ENCODE results near the gene PSMG2.

GRCh38 chr18:12659904-12660605 is 42.8 kb upstream of the PSMG2 start:
- no peak for TF ChIP-seq EP300 (IDR thresholded peaks at IDR 0.05)
- peak; percentile 77 for TF ChIP-seq CTCF (IDR thresholded peaks at IDR 0.05)
- no peak for TF ChIP-seq CBX2 (IDR thresholded peaks at IDR 0.05; ENCODE audit: borderline replicate concordance, low read depth)
- TF ChIP-seq SMC3 (IDR thresholded peaks at IDR 0.05) = peak; percentile 86
- no peak for TF ChIP-seq RCOR1 (IDR thresholded peaks at IDR 0.05; ENCODE audit: low read depth, low read length)
- TF ChIP-seq RARB (CRISPR knock-in tag; IDR thresholded peaks at IDR 0.05) = no peak
- no peak for TF ChIP-seq HDAC2 (IDR thresholded peaks at IDR 0.05)
- no peak for TF ChIP-seq POLR2AphosphoS2 (conservative IDR thresholded peaks at IDR 0.05; ENCODE audit: low read length)
- TF ChIP-seq RAD21 (conservative IDR thresholded peaks at IDR 0.05 in 1 of 2, IDR thresholded peaks at IDR 0.05 in 1 of 2) = peak; percentile 81 to 86
- TF ChIP-seq MAX (IDR thresholded peaks at IDR 0.05) = no peak
- TF ChIP-seq POLR2A (IDR thresholded peaks at IDR 0.05; ENCODE audit: low read length) = no peak
- TF ChIP-seq FOSL2 (IDR thresholded peaks at IDR 0.05) = no peak
- TF ChIP-seq FOSL2 (CRISPR knock-in tag; IDR thresholded peaks at IDR 0.05) = no peak
- TF ChIP-seq HEYL (CRISPR knock-in tag; IDR thresholded peaks at IDR 0.05) = no peak

All from A549 (cell line).